SK-N-SH treated with all-trans-retinoic acid at 6 μM for 48 hours (cell line): ENCODE measurements around the gene TRRAP.
"Not testable (repeated sequence)": the region's sequence is repeated elsewhere in the genome, so short reads cannot be mapped to it uniquely, and the experiment has no call there.

Source experiments
- ATAC-seq: fragments of 200-7000 bp; cut with Tn5 transposase; 3 replicates; pipeline ENCODE4 v1.9.1; 2020; ENCODE audit warnings: mild to moderate bottlenecking, moderate library complexity
- ARNTL ChIP-seq: fragments of 450-650 bp; formaldehyde crosslinking; IDR thresholded peaks from 2 replicates; pipeline ENCODE4 v1.5.0; 2020; ENCODE audit warnings: low read depth, mild to moderate bottlenecking, moderate library complexity, borderline replicate concordance
- BACH2 ChIP-seq: fragments of 250-450 bp; sonication (Bioruptor Pico); IDR thresholded peaks from 2 replicates; pipeline ENCODE4 v1.9.0; 2021; ENCODE audit warnings: mild to moderate bottlenecking, borderline replicate concordance
- CSDC2 ChIP-seq: fragments of 250-450 bp; sonication (Bioruptor Pico); IDR thresholded peaks from 2 replicates; pipeline ENCODE4 v1.5.0; 2020; ENCODE audit warnings: mild to moderate bottlenecking, moderate library complexity
- CSRNP3 ChIP-seq: fragments of 250-450 bp; sonication (Bioruptor Pico); IDR thresholded peaks from 2 replicates; pipeline ENCODE4 v1.5.1; 2021; ENCODE audit warnings: mild to moderate bottlenecking, moderate library complexity
- ESRRG ChIP-seq: fragments of 250-450 bp; sonication (Bioruptor Pico); IDR thresholded peaks from 2 replicates; pipeline ENCODE4 v1.6.1; 2021; ENCODE audit warnings: mild to moderate bottlenecking
- ISL1 ChIP-seq: fragments of 250-450 bp; sonication (Bioruptor Pico); IDR thresholded peaks from 2 replicates; pipeline ENCODE4 v2.1.2; 2022; ENCODE audit warnings: mild to moderate bottlenecking, moderate library complexity
- OSR1 ChIP-seq: fragments of 250-450 bp; sonication (Bioruptor Pico); IDR thresholded peaks from 2 replicates; pipeline ENCODE4 v1.8.0; 2022; ENCODE audit warnings: moderate library complexity, mild to moderate bottlenecking, inconsistent platforms
- PATZ1 ChIP-seq: fragments of 250-450 bp; sonication (Bioruptor Pico); IDR thresholded peaks from 2 replicates; pipeline ENCODE4 v1.8.0; 2020; ENCODE audit warnings: mild to moderate bottlenecking, moderate library complexity, borderline replicate concordance
- POU6F1 ChIP-seq: fragments of 250-450 bp; sonication (Bioruptor Pico); IDR thresholded peaks from 2 replicates; pipeline ENCODE4 v1.8.0; 2021; ENCODE audit warnings: low read depth, mild to moderate bottlenecking, moderate library complexity, borderline replicate concordance
- PPARA ChIP-seq: fragments of 250-450 bp; sonication (Bioruptor Pico); IDR thresholded peaks from 2 replicates; pipeline ENCODE4 v1.5.0; 2020; ENCODE audit warnings: mild to moderate bottlenecking, borderline replicate concordance
- RARB ChIP-seq: fragments of 250-450 bp; sonication (Bioruptor Pico); IDR thresholded peaks from 2 replicates; pipeline ENCODE4 v1.8.0; 2021; ENCODE audit warnings: mild to moderate bottlenecking, moderate library complexity
- TOX ChIP-seq: fragments of 250-450 bp; sonication (Bioruptor Pico); IDR thresholded peaks from 2 replicates; pipeline ENCODE4 v1.8.0; 2021; ENCODE audit warnings: mild to moderate bottlenecking, moderate library complexity, borderline replicate concordance
- TSHZ2 ChIP-seq: fragments of 250-450 bp; sonication (Bioruptor Pico); IDR thresholded peaks from 2 replicates; pipeline ENCODE4 v1.5.0; 2020; ENCODE audit warnings: mild to moderate bottlenecking, moderate library complexity
- ZC3H10 ChIP-seq: fragments of 250-450 bp; sonication (Bioruptor Pico); IDR thresholded peaks from 2 replicates; pipeline ENCODE4 v1.5.1; 2021; ENCODE audit warnings: mild to moderate bottlenecking, moderate library complexity
- ZFP3 ChIP-seq: fragments of 250-450 bp; sonication (Bioruptor Pico); IDR thresholded peaks from 2 replicates; pipeline ENCODE4 v1.5.0; 2020; ENCODE audit warnings: mild to moderate bottlenecking, moderate library complexity
- ZFP30 ChIP-seq: fragments of 450-650 bp; formaldehyde crosslinking; IDR thresholded peaks from 2 replicates; pipeline ENCODE4 v1.5.0; 2022; ENCODE audit warnings: mild to moderate bottlenecking, moderate library complexity
- ZNF565 ChIP-seq: fragments of 450-650 bp; formaldehyde crosslinking; conservative IDR thresholded peaks from 2 replicates; pipeline ENCODE4 v1.5.0; 2020; ENCODE audit warnings: low read depth, mild to moderate bottlenecking, moderate library complexity
- ZNF70 ChIP-seq: fragments of 450-650 bp; formaldehyde crosslinking; IDR thresholded peaks from 2 replicates; pipeline ENCODE4 v1.5.0; 2020; ENCODE audit warnings: mild to moderate bottlenecking, moderate library complexity
- ZNF8 ChIP-seq: fragments of 450-650 bp; formaldehyde crosslinking; IDR thresholded peaks from 2 replicates; pipeline ENCODE4 v1.5.0; 2020; ENCODE audit warnings: mild to moderate bottlenecking, moderate library complexity

Gene TRRAP

GRCh38 chr7:98870807-98871491, 7.4 kb upstream of the TRRAP start:
- no peak for ATAC-seq
- no peak for TF ChIP-seq PPARA (CRISPR knock-in tag)
- TF ChIP-seq CSDC2: no peak
- TF ChIP-seq ZNF565 (CRISPR knock-in tag): no peak
- TF ChIP-seq PATZ1 (CRISPR knock-in tag): no peak
- TF ChIP-seq ESRRG (CRISPR knock-in tag): no peak
- TF ChIP-seq OSR1 (CRISPR knock-in tag): no peak
- TF ChIP-seq ISL1 (CRISPR knock-in tag): no peak

GRCh38 chr7:98872328-98872924, 5.9 kb upstream of the TRRAP start:
- ATAC-seq: no peak; the same call in 1 of the 3 replicates

GRCh38 chr7:98873610-98874009, 4.7 kb upstream of the TRRAP start:
- ATAC-seq: not testable (repeated sequence)

More at GRCh38 chr7:98872328-98872924, 5.9 kb upstream of the TRRAP start:
- TF ChIP-seq ZNF565 (CRISPR knock-in tag) (no peak), ZC3H10 (no peak), TOX (CRISPR knock-in tag) (no peak), OSR1 (CRISPR knock-in tag) (no peak), ZFP3 (no peak), ARNTL (no peak), POU6F1 (no peak), PPARA (CRISPR knock-in tag) (no peak), PATZ1 (CRISPR knock-in tag) (no peak), CSRNP3 (CRISPR knock-in tag) (no peak), BACH2 (CRISPR knock-in tag) (no peak), TSHZ2 (CRISPR knock-in tag) (no peak), ZNF8 (CRISPR knock-in tag) (no peak), ISL1 (CRISPR knock-in tag) (no peak), ZFP30 (CRISPR knock-in tag) (no peak)

GRCh38 chr7:98874942-98875341, 3.4 kb upstream of the TRRAP start:
- TF ChIP-seq ISL1 (CRISPR knock-in tag): no peak
- no peak for TF ChIP-seq PATZ1 (CRISPR knock-in tag)
- no peak for TF ChIP-seq ZC3H10
- no peak for TF ChIP-seq ZFP30 (CRISPR knock-in tag)
- TF ChIP-seq RARB (CRISPR knock-in tag): no peak
- TF ChIP-seq ZNF70 (CRISPR knock-in tag): no peak
- no peak for TF ChIP-seq CSDC2
- no peak for TF ChIP-seq CSRNP3 (CRISPR knock-in tag)
- TF ChIP-seq, all 23 proteins: peak for 0
- ATAC-seq: no peak
